H1 (cell line): ENCODE results near the gene HOXB9. TPM values are rescaled to one million over a fixed set of nuclear protein-coding genes. Genes with fewer than 3 reads are reported as not detected.

Experiments used
- CTCF ChIA-PET: fragments of 300-600 bp; sonication (Branson Sonifier 250); formaldehyde crosslinking; loops from one replicate; lab custom pipeline; 2021; ENCODE audit not compliant: partially characterized antibody; lab: Charles Lee
- POLR2A ChIA-PET: fragments of 300-600 bp; sonication (Branson Sonifier 250); formaldehyde crosslinking; loops from one replicate; lab custom pipeline; 2021; ENCODE audit warnings: inconsistent platforms; ENCODE audit not compliant: partially characterized antibody; lab: Charles Lee
- DNase-seq, 2 experiments: peaks; one replicate each; pipeline versions ENCODE4 v3.0.0 to v3.0.0-alpha.2; 2010 to 2022; ENCODE audit warnings: low spot score in 2 of 2, low read depth in 1 of 2, mixed read lengths in 1 of 2
- FAIRE-seq: peaks from 2 replicates; lab custom pipeline; 2011; peaks lifted over from hg19 to GRCh38; lab: Jason Lieb, UNC
- H2AFZ ChIP-seq: 2 replicates; pipeline ENCODE4 v1.8.1; 2012; ENCODE audit warnings: low read length, inconsistent platforms
- H2AK5ac ChIP-seq: 2 replicates; pipeline ENCODE4 v1.6.1; 2013; ENCODE audit warnings: low read depth, low read length
- H2BK120ac ChIP-seq: replicated peaks from 2 replicates; pipeline ENCODE3; 2013; ENCODE audit warnings: low read depth, low read length, inconsistent platforms
- H2BK12ac ChIP-seq: 2 replicates; pipeline ENCODE4 v1.6.1; 2013; ENCODE audit warnings: low read depth, low read length
- H2BK15ac ChIP-seq: 2 replicates; pipeline ENCODE4 v1.6.1; 2013; ENCODE audit warnings: low read length
- H2BK20ac ChIP-seq: 2 replicates; pipeline ENCODE4 v1.6.1; 2013; ENCODE audit warnings: low read length
- H2BK5ac ChIP-seq: 2 replicates; pipeline ENCODE4 v1.6.1; 2013; ENCODE audit warnings: low read depth, low read length
- H3K14ac ChIP-seq: 2 replicates; pipeline ENCODE4 v1.6.1; 2013; ENCODE audit warnings: inconsistent platforms; ENCODE audit not compliant: insufficient read length
- H3K18ac ChIP-seq: 2 replicates; pipeline ENCODE4 v1.6.1; 2013; ENCODE audit warnings: low read length; ENCODE audit errors: extremely low read depth
- H3K23ac ChIP-seq: 2 replicates; pipeline ENCODE4 v1.6.1; 2013; ENCODE audit warnings: inconsistent platforms; ENCODE audit not compliant: insufficient read length
- H3K23me2 ChIP-seq: 2 replicates; pipeline ENCODE4 v1.6.1; 2013; ENCODE audit warnings: low read depth, low read length
- H3K27ac ChIP-seq: 2 replicates; pipeline ENCODE4 v1.6.1; 2011; ENCODE audit warnings: low read depth, low read length, inconsistent platforms
- H3K27me3 ChIP-seq, 4 experiments: replicated peaks in 1 of 4; 1 replicate in 1 of 4; 2 replicates in 3 of 4; pipeline versions ENCODE4 v1.6.1 to v1.8.1; 2011 to 2013; ENCODE audit warnings: low read length in 3 of 4, mild to moderate bottlenecking in 3 of 4, inconsistent platforms in 2 of 4, mixed read lengths in 2 of 4, moderate library complexity in 1 of 4; ENCODE audit not compliant: control insufficient read depth in 3 of 4, insufficient read depth in 3 of 4; ENCODE audit errors: extremely low read depth in 1 of 4
- H3K36me3 ChIP-seq, 4 experiments: 2 replicates each; pipeline versions ENCODE4 v1.6.1 to v1.8.1; 2011 to 2013; ENCODE audit warnings: mild to moderate bottlenecking in 4 of 4, low read length in 3 of 4, moderate library complexity in 2 of 4, control low read depth in 1 of 4, inconsistent platforms in 1 of 4; ENCODE audit not compliant: insufficient read depth in 4 of 4, control insufficient read depth in 2 of 4
- H3K4ac ChIP-seq: replicated peaks from 2 replicates; pipeline ENCODE3; 2013; ENCODE audit warnings: low read length, low read depth, mixed read lengths, inconsistent platforms; ENCODE audit not compliant: insufficient read length
- H3K4me1 ChIP-seq, 4 experiments: replicated peaks in 1 of 4; 1 replicate in 1 of 4; 2 replicates in 3 of 4; pipeline versions ENCODE4 v1.6.1 to v1.8.1; 2011 to 2013; ENCODE audit warnings: low read length in 3 of 4, inconsistent platforms in 2 of 4, mixed read lengths in 1 of 4; ENCODE audit not compliant: insufficient read depth in 4 of 4, control insufficient read depth in 3 of 4
- H3K4me2 ChIP-seq, 2 experiments: 2 replicates each; pipeline versions ENCODE4 v1.6.1 to v1.8.1; 2011 to 2013; ENCODE audit warnings: low read depth in 2 of 2, low read length in 2 of 2, control low read depth in 1 of 2, inconsistent platforms in 1 of 2, mild to moderate bottlenecking in 1 of 2; ENCODE audit not compliant: insufficient read depth in 1 of 2
- H3K4me3 ChIP-seq, 4 experiments: fragments of 200-600, 300-600 bp in 1 of 4; sonication (generic), shearing (Covaris generic), sonication (Bioruptor Twin) in 1 of 4; 2 replicates each; pipeline versions ENCODE4 v1.5.1 to v1.8.1; 2011 to 2016; ENCODE audit warnings: low read length in 4 of 4, low read depth in 3 of 4, control low read depth in 2 of 4, inconsistent platforms in 2 of 4, mild to moderate bottlenecking in 2 of 4, mixed read lengths in 1 of 4, moderate library complexity in 1 of 4; ENCODE audit not compliant: insufficient read depth in 2 of 4; ENCODE audit errors: extremely low read depth in 1 of 4
- H3K56ac ChIP-seq: replicated peaks from 2 replicates; pipeline ENCODE3; 2013; ENCODE audit warnings: low read depth, mild to moderate bottlenecking, mixed read lengths, low read length, inconsistent platforms; ENCODE audit not compliant: insufficient read length
- H3K79me1 ChIP-seq: 2 replicates; pipeline ENCODE4 v1.6.1; 2013; ENCODE audit warnings: low read depth, low read length, control low read depth
- H3K79me2 ChIP-seq, 2 experiments: 2 replicates each; pipeline versions ENCODE4 v1.6.1 to v1.8.1; 2012 to 2013; ENCODE audit warnings: low read length in 2 of 2, mild to moderate bottlenecking in 2 of 2, inconsistent platforms in 1 of 2; ENCODE audit not compliant: insufficient read depth in 2 of 2, control insufficient read depth in 1 of 2
- H3K9ac ChIP-seq, 4 experiments: replicated peaks in 1 of 4; 1 replicate in 1 of 4; 2 replicates in 3 of 4; pipeline versions ENCODE4 v1.6.1 to v1.8.1; 2011 to 2013; ENCODE audit warnings: low read depth in 3 of 4, low read length in 3 of 4, control low read depth in 2 of 4, mild to moderate bottlenecking in 2 of 4, moderate library complexity in 2 of 4, inconsistent platforms in 1 of 4; ENCODE audit errors: extremely low read depth in 1 of 4
- H3K9me3 ChIP-seq, 2 experiments: 2 replicates each; pipeline versions ENCODE4 v1.6.1 to v1.8.1; 2012 to 2013; ENCODE audit warnings: mild to moderate bottlenecking in 2 of 2, moderate library complexity in 2 of 2, control low read depth in 1 of 2, inconsistent platforms in 1 of 2, low read depth in 1 of 2, low read length in 1 of 2, mixed read lengths in 1 of 2; ENCODE audit not compliant: insufficient read depth in 2 of 2
- H4K20me1 ChIP-seq, 2 experiments: replicated peaks in 1 of 2; 2 replicates each; pipeline versions ENCODE3 to v1.8.1; 2011 to 2013; ENCODE audit warnings: inconsistent platforms in 2 of 2, low read length in 2 of 2, mild to moderate bottlenecking in 1 of 2; ENCODE audit not compliant: insufficient read depth in 2 of 2, control insufficient read depth in 1 of 2
- H4K5ac ChIP-seq: 2 replicates; pipeline ENCODE4 v1.6.1; 2013; ENCODE audit warnings: low read length, low read depth, mixed read lengths, inconsistent platforms; ENCODE audit not compliant: insufficient read length
- H4K8ac ChIP-seq: 2 replicates; pipeline ENCODE4 v1.8.0; 2013; ENCODE audit warnings: mild to moderate bottlenecking, moderate library complexity, low read length, inconsistent platforms; ENCODE audit not compliant: insufficient read depth; ENCODE audit errors: extremely low read depth
- H4K91ac ChIP-seq: replicated peaks from 2 replicates; pipeline ENCODE3; 2013; ENCODE audit warnings: low read length, mixed read lengths, inconsistent platforms; ENCODE audit not compliant: insufficient read length
- CBX8 ChIP-seq: fragments of 300-800, 300-1000 bp; sonication (generic); IDR thresholded peaks from 2 replicates; pipeline ENCODE4 v1.7.1; 2016; ENCODE audit warnings: low read depth, low read length, borderline replicate concordance
- EGR1 ChIP-seq: IDR thresholded peaks from 2 replicates; pipeline ENCODE4 v1.6.1; 2011; ENCODE audit warnings: low read depth, low read length, borderline replicate concordance
- RNF2 ChIP-seq: fragments of 200-900, 300-1000 bp; sonication (generic); IDR thresholded peaks from 2 replicates; pipeline ENCODE4 v1.7.1; 2016; ENCODE audit warnings: borderline replicate concordance, low read depth, mild to moderate bottlenecking, antibody characterized with exemption, low read length; ENCODE audit not compliant: poor library complexity, severe bottlenecking; ENCODE audit errors: missing control alignments
- WGBS, 2 experiments: shearing (Covaris generic) in 1 of 2; methylation state at CpG; one replicate each; pipeline versions ENCODE4 v1.1.6 to v1.1.7; 2013 to 2015; ENCODE audit warnings: low lambda C conversion rate in 2 of 2, mixed read lengths in 2 of 2, inconsistent platforms in 1 of 2, low coverage in 1 of 2, missing lambda C conversion rate in 1 of 2; ENCODE audit not compliant: insufficient replicate concordance in 2 of 2, insufficient coverage in 1 of 2, insufficient read length in 1 of 2; ENCODE audit errors: extremely low coverage in 1 of 2, missing lambda C conversion rate in 1 of 2; 5-methylcytosine and 5-hydroxymethylcytosine counted together
- polyA plus RNA-seq, 7 experiments: library from polyadenylated mRNA; depleted of rRNA in 3 of 7; stranded (reverse) in 5 of 7; unstranded in 2 of 7; fragments of >200 nt in 5 of 7; fragments of 200-250 nt in 2 of 7; gene quantifications; 1 replicate in 5 of 7; 2 replicates in 1 of 7; 4 replicates in 1 of 7; pipeline versions ENCODE4 v1.2.1 to v1.2.3, GENCODE V29; 2011 to 2013; ENCODE audit warnings: missing spikeins in 2 of 7, mixed read lengths in 2 of 7
- total RNA-seq: library from RNA; stranded (reverse); fragmentation: NEBNext Ultra II Directional; extraction: Animal tissue kit (Norgen Biotek cat#: 25700); gene quantifications from 2 replicates; pipeline ENCODE4 v1.2.1, GENCODE V29; 2021

The HOXB9 gene
- total and polyA plus RNA-seq, 2 of the 8 experiments (the other 6 are each of a cell fraction or from before 2014, with no cell fraction given), result not detected

- Histone ChIP-seq H3K23ac (no peak overlapping the region), H2BK12ac (no peak overlapping the region), H3K56ac (no peak overlapping the region), H3K23me2 (no peaks in the 10 kb centered on the region), H2AFZ (no peak overlapping the region), H3K27ac (no peak overlapping the region), H2BK5ac (no peak overlapping the region), H4K8ac (no peak overlapping the region), H3K79me2 (no peaks in the 10 kb centered on the region), H2BK120ac (no peak overlapping the region), H3K4me1 (peaks cover 0 to 6% (median 4%) of the 10 kb centered on the region in 4 experiments; a peak in 4 of 7 replicates), H2AK5ac (no peak overlapping the region), H2BK15ac (no peak overlapping the region), H3K14ac (no peak overlapping the region), H3K27me3 (peaks cover 99 to 100% (median 99%) of the 10 kb centered on the region in 4 experiments), H3K9ac (no peak overlapping the region), H4K91ac (no peak overlapping the region), H4K5ac (no peak overlapping the region), H3K36me3 (peaks cover 0 to 15% (median 0%) of the 10 kb centered on the region in 4 experiments; a peak in 1 of 8 replicates), H3K18ac (no peak overlapping the region), H2BK20ac (no peak overlapping the region), H3K4me2 (no peak overlapping the region), H3K4me3 (no peak overlapping the region), H3K4ac (no peak overlapping the region), H4K20me1 (peaks cover 27 to 43% of the 10 kb centered on the region in 2 experiments), H3K79me1 (no peaks in the 10 kb centered on the region), H3K9me3 (no peaks in the 10 kb centered on the region)
- POLR2A ChIA-PET, result no interaction called here
- FAIRE-seq (no peak), DNase-seq (no peak)
- peak; percentile 94 for TF ChIP-seq CBX8
- TF ChIP-seq RNF2, result peak; percentile 20
- TF ChIP-seq EGR1, result no peak
- CTCF ChIA-PET, result interaction anchor here (0.8 to 2.6 kb wide), 8 partner anchors 18 to 111 kb away, joined by 3 to 9 read pairs (median 6); no protein-coding TSS in a partner anchor
- WGBS, 2 experiments, result 33% methylated on average over 7 of the region's 7 CpGs; no CpG with 5 or more reads in 1 of the 2 experiments
These were observed 43.4 kb downstream of the HOXB9 start for GRCh38 chr17:48582750-48583069.
